NCI-H187 treated with DMSO at 0.1 percent for 48 hours (cell line): ENCODE data around the gene PAX6.

ENCODE experiments used
- DNase-seq: peaks from one replicate; lab custom pipeline; 2025; lab: John Stamatoyannopoulos, UW

PAX6 gene

DNA sequence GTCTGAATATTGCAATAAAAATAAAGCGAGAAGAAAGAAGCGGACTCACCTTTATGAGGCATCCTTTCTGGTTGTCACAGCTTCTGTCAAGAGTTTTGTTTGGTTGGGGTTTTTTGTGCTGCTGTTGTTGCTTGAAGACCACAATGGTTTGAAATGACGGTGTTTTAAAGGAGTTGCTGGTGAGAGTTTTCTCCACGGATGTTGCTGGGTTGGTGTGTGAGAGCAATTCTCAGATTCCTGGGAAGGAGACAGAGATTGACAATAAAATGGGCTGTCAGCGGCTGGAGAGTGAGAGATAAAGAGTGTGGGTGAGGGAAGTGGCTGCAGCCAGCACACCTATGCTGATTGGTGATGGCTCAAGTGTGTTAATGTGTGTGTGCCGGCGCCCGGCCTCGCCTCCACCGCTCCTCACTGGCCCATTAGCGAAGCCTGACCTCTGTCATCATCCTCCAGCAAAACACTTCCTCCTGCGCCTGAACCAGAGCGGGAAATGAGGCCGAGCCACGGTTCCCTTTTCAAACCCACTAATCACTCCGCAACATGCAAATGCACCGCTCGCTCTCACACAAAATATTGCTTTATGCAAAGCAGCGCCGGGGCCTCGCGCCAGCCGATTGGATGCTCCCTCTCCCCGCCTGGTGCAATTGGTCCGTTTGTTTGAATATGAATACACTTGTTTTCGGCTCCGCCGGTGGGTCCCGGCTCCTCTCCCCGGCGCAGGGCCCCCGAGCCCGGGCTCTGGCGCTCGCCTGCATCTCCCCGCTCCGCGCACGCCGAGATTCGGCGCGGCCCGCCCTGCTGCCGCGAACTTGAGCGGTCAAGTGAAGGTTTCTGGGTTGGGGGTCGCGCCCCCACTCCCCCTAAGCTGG is at the start of gene PAX6:
Gene PAX6, minus strand, starts transcription at position 544 of the 869 bp plus-strand sequence. CDS start 4,911 bp downstream, outside the sequence.
- no peak for DNase-seq

DNA sequence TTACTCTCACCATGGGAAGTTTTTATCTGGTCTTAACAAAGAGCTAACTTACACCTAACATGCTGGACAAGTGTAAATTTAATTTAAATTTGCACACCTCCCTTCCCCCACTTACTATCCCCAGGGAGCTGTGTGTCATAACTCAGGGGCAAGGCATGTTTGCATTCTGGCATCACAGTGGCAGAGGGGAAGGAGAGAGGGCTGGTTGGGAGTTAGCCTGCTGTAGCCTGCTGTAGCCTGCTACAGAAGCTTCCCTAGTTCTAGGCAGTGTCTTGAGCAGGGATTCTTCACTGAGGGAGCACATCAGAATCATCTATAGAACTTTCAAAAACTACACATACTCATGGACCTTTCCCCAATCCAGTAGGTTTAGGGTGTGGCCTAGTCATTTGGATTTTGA is 49.3 kb upstream of the PAX6 start:
- DNase-seq = no peak

DNA sequence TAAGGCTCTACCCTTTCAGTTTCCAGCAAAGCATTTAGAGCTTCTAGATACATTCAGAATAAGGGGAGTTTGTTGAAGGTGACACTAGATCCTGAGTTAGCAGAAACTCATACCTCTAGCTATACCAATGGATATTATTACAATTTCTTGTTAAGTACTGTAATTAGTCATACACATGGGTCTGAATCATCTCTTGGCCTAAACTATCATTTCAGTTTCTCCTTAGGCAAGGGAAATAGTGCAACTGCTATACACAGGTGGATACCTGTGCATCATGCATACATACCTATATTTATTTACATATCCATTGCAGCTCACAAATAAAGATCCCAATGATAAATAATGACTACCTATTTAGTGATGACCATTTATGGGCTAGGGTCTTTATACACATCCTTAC is 45.1 kb upstream of the PAX6 start:
- no peak for DNase-seq

DNA sequence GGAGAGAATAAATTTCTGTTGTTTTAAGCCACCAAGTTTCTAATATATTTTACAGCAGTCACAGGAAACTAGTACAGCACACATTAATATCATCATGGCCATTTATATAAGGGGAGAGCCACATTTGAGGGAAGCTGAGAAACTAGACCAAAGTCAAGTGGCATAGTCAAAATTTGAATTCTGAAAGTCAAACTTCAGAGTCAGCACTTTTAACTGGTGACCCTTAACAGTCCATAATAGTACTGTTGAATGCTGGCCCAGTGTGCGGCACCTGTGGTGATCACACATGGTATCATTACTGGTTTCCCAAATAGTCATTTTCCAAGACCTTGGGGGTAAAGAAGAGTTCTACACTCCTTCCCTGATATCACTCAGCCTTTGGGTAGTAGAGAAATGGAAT is 44.3 kb upstream of the PAX6 start:
- DNase-seq = no peak

DNA sequence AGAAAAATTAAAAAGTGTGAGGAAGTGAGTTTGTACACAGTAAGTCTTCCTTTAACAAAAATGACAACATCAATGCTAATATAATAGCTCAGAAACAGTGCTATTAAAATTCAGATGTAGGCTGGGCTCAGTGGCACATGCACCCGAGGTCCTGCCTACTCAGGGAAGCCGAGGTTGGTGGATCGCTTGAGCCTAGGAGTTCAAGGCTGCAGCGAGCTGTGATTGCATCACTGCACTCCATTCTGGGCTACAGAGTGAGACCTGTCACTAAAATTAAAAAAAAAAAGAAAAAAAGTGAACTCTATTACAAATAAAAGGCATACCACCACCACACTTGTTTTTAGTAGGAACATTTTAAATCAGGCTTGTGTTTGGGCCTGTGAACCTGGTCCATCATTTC is 39.2 kb upstream of the PAX6 start:
- no peak for DNase-seq

GRCh38 chr11:31847761-31848160 is 36.6 kb upstream of the PAX6 start:
- no peak for DNase-seq

DNA sequence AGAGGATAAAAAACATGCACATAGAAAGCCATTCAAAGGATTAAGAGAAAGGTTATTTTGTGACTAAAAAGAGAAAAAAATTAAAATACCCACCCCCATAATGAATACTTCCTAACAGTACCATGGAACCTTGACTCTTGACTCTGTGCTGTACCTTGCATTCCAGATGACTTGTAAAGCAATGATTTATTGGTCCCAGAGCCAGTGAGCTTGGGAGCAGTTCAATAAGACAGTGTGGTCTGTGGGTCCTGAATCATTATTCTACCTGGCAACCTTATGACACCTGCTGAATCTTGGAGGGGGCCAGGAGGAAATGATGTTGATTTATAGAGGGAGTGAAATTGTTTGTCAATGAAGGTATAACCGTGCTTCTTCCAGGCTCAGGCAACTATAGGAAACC is 34.2 kb upstream of the PAX6 start:
- no peak for DNase-seq

- DNase-seq = no peak
These were observed 33.2 kb upstream of the PAX6 start for GRCh38 chr11:31844351-31844750.

GRCh38 chr11:31841435-31841834 is 30.3 kb upstream of the PAX6 start:
- DNase-seq = no peak

DNA sequence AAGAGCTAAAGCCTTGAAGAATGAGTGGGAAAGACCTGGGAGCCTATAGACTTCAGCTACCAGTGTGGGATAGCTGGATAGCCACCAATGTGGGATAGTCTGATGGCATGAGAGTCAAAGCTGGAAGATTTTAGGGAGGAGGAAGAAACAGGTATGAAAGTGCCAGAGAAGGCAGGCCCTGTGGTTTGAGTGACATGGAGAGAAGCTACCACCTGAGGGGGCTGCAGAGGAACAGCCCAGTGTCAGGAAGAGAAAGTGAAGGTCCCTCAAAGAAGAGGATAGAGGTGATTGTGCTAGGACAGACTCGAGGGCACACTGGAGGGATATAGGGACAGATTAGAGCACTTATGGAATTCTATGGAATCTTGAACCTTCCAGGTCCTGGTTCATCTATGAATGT is 23.1 kb upstream of the PAX6 start:
- DNase-seq = no peak

DNA sequence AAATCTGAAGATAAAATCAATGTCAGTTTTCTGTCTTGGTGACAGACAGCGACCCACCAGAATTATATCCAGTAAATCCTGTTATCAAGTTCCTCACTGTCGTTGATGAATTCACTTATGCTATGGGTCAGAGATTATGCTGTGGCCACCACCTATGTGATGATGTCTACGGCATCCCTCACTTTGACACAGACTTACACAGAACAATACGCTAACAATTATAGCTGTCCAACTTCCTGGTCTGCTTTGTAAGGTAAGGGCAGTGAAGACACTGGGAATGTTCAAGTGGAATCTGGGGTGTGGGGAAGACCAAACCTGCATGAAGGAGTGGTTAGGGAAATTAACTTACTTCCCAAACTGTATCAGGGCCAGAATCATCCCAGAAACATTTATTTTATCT is 19.3 kb upstream of the PAX6 start:
- DNase-seq = no peak

DNA sequence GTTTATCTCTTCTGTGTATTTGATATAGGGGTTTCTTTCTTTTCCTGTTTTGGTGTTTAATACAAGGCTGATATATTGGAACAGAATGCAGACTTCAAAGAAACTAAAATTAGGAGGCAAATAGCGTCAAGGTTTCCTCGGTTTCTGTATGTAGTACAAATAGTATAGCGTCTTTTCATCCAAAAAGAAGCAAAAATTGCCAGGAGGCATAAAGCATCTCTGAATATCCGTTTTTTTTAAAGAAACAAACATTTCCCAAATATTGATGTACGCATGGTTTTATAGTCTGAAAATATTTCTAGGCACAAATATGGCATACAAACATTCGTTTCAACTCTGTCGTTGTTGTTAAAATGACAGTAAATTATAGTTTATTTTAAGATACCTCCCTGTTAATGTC is 17.1 kb upstream of the PAX6 start:
- no peak for DNase-seq

GRCh38 chr11:31827455-31828206 is 16.5 kb upstream of the PAX6 start:
- DNase-seq = no peak

- no peak for DNase-seq
These were observed 15.7 kb upstream of the PAX6 start for GRCh38 chr11:31826536-31827438.

DNA sequence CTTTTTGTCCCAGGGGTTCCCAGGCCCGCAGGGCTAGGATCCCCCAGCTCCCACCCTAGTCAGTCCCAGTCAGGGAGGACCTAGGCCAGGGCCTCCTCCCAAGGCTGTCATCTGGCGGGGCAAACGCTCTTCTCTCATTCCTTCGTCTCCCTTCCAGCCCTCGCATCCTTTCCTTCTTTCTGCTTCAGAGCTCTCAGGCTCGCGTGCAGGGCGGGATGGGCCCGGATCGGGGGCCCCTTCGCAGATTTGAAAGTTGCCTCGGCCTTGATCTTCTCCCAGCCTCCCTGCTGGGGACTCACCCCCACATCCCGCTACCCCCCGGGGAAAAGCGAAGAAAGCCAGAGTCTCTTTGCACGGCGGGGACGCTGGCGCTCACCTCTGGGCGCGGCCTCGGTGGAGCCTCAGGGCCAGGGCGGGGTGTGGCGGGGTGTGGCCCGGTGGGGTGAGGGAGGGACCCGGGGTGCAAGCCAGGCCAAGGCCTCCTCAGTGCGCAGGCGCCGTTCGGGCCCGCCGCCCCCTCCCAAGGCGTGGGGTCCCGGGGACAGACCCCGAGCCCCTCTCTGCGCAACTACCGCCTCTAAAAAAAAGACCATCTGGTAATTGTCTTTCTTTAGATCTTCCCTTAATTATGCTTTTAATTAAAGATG is 14.8 kb upstream of the PAX6 start:
- DNase-seq = no peak

DNA sequence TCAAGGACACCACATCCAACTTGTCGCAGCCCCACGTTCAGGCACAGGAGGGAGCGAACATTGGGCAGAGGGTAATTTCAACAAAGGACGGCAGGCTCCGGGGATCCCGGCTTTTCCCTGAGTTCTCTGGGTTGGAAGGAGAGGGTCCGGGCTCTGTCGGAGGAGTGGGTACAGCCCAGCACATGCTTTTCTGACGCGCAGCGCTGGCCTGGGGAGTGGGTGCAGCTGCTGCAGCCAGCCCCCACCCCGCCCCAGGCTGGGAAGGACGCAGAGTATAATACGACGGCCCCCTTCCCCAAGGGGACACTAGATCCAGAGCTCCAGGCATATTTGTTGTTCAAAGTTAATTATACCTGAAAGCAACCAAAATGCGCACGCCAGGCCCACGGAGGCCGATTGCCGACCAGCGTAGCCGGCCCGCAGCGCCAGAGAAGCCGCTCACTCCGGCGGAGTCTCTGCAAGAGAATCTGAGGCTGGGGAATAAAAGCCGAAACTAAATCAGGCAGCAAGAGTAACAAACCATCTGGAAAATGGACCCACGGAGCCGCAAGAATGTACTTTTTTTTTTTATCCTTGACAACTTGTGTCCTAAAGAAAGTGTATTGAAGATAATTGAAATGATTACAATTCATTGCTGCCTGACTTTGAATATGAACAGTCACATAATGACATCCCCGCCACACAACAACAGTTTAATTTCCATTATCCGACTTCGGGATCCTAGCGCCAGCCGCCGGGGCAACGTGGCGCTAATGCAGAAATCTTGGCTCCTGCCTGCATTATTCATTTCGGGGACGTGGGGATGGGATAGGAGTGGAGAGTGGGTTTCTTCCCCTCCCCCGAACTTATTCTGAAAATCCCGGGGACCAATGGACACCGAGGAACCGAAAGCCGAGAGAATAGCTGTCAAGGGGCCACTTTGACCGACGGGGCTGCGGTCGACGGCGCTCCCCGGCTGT is 14.0 kb upstream of the PAX6 start:
- DNase-seq = no peak

GRCh38 chr11:31824332-31824878 is 13.3 kb upstream of the PAX6 start:
- no peak for DNase-seq

DNA sequence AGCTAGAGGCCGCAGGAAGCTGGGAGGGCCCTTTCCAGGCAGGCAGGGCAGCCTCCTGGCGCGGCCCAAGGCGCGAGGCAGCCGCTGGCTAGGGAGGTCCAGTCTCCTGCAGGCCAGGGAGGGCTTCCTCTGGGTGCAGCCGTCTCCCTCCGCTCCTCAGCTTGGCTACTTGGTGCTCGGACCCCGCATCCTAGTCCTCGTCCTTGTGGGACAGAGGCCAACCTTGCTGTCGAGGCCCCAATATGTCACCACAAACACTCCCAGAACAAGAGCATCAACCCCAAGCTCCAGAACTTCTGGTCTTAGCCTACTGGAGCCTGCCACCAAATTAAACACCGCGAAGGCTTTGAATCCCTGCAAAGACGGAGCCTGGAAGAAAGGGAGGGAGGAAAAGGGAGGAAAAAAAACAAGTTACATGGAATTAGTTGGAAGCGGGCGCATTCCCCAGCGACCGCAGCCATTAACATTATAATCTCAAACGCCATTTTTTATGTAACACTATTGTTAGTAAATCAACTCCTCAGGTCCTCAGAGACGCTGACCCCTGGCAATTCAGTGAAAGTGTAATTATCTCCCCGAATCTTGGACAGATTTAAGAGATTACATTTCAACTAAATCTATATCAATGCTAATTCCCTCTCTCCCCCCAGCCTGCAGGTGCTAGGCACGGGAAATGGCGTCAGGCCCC is 12.7 kb upstream of the PAX6 start:
- no peak for DNase-seq

GRCh38 chr11:31822927-31823643 is 12.0 kb upstream of the PAX6 start:
- no peak for DNase-seq
